Fibroblast of skin of abdomen (primary cell): ENCODE data around the gene KCNG2.

Experiments
- DNase-seq: peaks from one replicate; pipeline ENCODE4 v3.0.0-alpha.2; 2013

The KCNG2 gene

DNA sequence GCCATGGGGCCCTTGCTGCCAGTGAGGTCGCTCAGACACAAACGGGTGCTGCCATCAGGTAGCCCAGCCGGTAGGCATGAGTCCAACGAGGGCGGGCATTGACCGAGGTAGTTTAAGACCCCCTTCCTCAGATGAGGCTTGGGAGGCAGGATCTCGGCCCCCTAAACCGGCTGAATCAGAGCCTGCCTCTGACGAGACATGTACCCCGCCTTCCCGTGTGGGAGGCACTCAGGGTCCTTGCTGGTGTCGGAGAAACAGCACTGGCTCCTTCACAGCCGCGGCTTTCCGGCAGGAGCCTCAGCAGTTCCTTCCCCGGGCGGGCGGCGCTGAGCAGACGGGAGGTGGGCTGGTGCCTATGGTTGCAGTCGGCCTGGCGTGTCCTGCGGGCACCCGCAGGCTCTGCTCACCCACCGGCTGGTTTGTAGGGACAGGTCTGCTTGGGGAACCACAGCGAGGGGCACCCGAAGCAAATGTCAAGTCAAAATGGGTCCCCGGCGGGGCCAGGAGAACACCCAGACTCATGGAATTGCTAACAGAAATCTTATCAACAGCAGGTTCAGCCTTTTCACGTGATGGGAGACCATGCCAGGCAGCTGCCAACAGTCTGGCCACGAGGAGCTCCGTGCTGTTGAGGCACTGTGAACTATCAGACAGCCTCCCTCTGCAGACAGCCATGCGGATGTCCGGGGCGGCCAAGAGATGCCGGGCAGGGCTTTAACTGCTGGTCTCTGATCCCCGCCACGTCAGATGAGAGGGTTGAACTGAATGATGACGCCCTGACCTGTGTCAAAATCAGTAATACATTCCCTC is 2.8 kb downstream of the KCNG2 start:
- no peak for DNase-seq

- DNase-seq, result no peak
Observed at GRCh38 chr18:79801217-79801616, 3.5 kb downstream of the KCNG2 start.

DNA sequence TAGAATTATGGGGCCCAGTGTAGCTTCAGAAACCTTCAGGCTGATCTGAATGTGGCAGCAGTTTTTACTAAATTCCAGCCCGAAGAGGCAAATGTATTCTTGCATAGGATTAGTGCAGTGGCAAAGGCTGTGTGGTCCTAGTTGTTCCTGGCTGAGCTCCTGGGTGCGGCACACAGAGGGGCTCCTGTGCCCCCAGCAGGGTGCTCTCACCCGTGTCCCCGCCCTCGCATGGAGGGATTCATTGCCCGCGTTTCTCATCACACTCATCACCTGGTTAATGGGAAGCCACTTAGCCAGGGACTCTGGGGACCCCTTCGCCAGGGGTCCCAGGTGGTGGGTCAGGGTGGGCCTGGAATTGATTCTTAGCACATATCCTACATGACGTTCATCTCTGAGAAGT is 3.9 kb downstream of the KCNG2 start:
- DNase-seq, result no peak

GRCh38 chr18:79802298-79802697 is 4.6 kb downstream of the KCNG2 start:
- no peak for DNase-seq

DNA sequence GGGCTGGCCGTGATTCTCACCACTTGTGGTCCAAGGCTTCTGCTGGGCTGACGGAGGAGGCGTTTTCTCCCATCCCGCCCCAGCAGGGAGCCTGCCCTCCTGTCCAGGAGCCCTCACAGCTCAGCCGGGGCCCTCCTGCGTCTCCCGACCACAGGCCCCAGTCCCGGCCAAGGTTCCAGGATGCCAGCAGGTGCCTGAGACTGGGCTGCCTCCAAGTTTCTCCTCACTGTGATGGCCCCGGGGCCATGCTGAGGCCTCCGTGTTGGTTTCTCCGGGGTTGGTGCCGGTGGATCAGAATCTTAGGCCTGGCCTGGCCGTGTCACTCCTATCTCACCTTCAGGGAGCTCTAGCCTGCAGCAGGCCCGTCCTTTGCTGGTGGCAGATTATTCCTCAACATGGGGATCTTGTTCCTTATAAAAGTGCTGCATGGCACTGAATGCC is 5.9 kb downstream of the KCNG2 start:
- DNase-seq, result no peak

- no peak for DNase-seq
Observed at GRCh38 chr18:79804130-79804787, 6.5 kb downstream of the KCNG2 start.

DNA sequence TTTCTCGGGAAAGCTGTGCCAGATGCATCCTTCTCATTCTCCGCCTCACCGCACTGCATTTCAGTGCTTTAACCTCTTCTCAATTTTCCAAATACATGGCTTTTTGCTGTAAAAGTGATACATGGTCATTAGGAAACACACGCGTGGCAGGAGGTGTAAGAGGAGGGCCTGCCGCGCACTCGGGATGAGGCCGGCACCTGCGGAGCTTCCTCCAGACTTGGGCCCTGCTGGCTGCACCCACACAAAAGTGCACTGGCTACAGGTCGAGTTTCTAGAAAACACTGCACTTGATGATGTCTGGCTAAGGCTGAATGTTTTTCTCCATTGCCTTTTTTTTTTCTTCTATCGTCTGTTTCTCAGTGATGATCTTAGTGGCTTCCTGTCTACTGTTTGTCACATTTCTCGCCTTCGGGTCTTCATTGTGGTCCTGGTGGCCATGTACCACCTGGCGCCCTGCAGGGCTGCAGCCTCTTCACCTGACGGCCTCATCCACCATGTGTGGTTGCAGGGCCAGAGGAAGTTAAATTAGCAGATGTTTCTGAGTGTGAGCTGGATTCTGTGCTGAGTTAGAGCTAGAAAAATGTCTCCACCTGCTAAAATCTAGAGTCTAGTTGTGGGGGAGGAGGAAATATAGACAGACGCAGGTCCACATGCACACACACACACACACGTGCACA is 7.6 kb downstream of the KCNG2 start:
- no peak for DNase-seq

DNA sequence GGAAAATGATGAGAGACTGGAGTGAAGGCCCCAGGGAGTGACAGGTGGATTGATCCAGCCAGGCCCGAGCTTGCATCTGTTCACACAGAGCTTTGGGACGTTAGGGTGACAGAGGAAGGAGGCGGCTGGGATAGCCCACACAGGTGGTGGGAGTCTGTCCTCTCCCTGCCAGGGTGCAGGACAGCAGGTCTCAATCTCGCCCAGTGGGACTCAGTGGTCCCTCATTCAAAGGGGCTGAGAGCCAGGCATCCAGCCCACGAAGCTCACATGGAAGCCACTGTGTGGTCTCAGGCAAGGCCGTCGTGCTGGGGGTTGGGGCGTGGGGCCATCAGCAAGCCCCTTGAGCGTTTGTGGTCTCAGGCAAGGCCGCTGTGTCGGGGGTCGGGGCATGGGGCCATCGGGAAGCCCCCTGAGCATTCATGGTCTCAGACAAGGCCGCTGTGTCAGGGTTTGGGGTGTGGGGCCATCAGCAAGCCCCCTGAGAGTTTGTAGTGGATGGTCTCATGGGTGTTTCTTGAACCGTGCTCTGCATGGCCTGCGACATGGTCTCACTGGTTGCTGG is 8.3 kb downstream of the KCNG2 start:
- no peak for DNase-seq

DNA sequence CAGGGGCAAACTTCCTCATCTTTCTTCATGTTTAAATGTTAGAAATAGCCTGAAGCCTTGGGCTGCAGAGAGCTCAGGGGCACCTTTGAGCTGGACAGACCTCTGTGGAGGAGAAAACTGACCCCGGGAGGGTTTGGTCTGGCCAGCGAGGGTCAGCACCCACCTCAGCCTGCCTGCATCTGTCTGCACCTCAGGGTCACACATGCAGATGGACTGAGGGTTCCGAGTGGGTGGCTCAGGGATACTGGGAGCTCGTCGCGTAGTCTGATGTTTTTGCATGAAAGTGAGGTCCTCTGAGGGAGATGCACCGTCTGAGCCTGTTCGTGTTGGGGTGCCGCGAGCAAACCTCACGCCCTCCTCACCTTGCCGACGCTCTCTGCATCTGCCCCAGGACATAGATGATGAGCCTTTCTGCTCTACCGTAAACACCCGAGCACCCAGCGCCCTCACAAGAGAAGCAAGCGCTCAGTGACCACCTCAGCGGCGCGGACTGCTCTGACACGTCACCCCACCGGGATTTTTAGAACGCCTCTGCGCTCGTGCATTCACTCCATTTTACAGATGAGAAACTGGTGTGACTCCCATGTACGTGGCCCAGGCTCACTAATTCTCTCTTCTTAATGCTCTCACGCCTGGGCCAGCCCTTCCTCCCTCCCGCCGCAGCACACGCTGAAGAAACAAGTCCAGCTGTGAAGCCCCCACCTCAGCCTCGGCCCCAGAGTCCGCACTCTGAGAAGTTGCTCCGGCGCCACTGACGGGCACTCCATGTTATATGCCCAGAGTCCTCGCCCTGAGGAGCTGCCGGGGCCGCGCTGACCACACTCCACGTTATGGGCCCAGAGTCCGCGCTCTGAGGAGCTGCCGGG is 9.5 kb downstream of the KCNG2 start:
- no peak for DNase-seq

- DNase-seq, result no peak
Observed at GRCh38 chr18:79809482-79810192, 11.9 kb downstream of the KCNG2 start.

DNA sequence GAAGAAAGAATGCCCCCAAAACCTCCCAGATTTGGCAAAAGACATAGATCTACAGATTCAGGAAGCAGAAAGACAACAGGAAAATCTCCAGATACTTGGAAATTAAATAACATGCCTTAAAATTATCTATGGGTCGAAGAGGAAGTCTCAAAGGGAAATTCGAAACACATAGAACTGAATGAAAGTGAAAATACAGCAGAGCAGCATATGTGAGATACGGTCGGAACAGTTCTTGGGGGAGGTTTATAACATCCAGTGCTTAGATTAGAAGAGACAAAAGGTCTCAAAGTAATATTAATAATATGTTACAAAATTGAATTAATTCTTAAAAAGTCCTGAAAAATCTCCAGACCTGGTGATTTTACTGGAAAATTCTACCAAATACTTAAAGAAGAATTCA is 14.3 kb downstream of the KCNG2 start:
- DNase-seq, result no peak

DNA sequence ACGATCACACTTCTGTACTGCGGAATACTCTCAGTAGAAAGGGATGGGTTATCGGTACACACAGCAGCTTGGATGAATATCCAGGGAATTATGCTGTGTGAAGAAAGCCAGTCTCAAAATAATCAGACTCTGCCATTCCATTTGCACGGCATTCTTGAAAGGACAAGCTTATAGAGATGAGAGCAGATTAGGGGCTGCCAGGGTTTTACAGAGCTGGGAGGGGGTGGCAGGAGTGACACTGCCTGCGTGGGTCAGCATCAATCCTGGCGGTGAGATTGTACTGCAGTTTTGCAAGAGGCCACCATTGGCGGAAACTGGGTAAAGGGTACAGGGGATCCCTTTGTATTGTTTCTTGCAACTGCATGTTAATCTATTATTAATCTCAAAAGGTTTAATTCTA is 16.6 kb downstream of the KCNG2 start:
- no peak for DNase-seq

- no peak for DNase-seq
Observed at GRCh38 chr18:79815657-79816056, 17.9 kb downstream of the KCNG2 start.

DNA sequence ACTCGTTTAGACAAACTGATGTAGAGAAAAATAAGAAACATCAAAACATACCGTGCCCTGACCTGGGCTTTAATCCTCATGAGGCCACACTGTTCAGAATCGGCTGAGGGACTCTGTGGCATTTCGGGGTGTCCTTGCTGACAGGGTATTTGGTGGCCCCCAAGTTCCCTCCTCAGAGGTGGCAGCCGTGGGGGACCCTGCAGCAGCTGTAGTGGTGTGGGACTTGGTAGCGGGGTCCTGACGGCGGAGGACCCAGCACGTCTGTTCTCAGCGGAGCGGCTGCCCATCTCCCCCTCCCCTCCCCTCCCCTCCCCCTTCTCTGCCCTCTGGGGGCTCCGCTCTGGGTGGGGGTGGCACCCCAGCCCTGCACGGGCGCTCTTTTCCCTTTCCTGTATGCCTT is 18.4 kb downstream of the KCNG2 start:
- DNase-seq, result no peak

GRCh38 chr18:79816981-79817606 is 19.4 kb downstream of the KCNG2 start:
- no peak for DNase-seq

GRCh38 chr18:79817607-79817998 is 19.9 kb downstream of the KCNG2 start:
- no peak for DNase-seq

DNA sequence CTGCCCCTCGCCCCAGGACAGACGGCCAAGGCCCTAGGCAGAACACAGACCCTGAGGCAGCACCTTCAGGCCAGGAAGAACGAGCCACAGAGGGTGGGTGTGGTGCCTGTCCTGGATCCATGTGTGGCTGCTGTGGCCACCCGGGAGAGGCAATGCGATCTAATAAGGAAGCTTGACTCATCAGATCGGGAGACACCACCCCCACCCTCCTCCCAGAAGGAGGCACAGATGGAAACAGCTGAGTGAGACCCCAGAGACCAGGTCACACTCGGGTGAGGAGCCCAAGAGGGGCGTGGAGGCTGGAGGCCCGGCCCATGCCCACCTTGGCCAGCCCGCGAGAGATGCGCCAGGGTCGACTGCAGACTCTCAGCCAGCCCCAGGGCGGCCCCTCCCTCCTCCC is 20.3 kb downstream of the KCNG2 start:
- no peak for DNase-seq

- no peak for DNase-seq
Observed at GRCh38 chr18:79818631-79819030, 20.9 kb downstream of the KCNG2 start.

DNA sequence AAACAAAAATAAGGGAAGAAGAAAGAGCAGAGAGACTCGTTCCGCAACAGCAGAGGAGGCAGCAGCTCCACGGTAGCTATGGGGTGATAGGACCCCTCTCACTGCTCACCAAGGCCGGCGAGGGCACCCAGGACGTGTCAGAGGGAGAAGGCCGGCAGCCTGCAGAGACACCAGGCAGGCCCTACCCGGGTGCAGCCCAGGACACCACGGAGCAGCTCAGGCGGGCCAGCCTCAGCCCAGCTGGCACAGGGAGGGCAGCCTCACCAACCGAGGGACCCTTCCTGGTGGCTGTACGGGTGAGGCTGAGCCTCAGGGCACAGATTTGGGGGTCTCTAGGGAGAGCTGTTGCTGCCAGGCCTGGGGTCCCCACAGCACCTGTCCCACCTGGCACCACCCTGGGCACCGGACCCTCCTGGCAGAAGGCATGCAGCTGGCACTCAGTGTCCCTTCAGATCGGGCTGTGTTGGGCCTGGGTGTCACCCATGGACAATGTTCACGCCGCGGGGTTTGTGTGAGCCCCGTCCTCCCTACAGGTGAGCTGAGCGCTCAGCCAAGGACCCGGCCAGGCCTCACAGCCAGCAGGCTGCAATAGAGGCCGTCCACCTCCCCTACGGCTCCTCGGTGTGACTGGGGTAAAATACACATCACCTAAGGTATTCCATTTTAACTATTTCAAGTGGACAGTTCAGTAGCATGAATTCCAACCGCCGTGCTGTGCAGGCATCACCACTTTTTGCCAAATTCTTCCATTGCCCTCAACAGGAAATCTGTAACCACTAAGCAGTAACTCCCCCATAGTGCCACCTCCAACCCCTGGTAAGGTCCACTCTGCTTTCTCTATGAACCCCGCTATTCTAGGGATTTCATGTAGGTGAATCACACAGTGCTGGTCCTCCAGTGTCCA is 21.6 kb downstream of the KCNG2 start:
- no peak for DNase-seq

DNA sequence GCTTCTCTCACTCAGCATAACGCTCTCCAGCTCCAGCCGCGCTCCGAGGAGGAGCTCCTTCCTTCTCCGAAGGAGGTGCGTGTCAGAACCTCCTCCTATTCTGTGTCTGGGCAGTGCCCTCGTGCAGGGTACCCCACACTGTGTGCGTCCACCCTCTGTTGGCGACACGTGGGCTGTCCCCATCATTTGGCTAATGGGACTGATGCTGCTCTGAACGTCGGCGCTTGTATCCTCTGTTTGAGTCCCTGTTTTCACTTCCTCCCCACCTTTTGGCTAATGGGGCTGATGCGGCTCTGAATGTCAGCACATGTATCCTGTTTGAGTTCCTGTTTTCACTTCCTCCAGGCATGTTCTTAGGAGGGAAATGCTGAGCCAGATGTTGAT is 22.2 kb downstream of the KCNG2 start:
- DNase-seq, result no peak
